HS-27A (cell line): ENCODE data around the gene DUS1L.
"Not testable (repeated sequence)": the region's sequence is repeated elsewhere in the genome, so short reads cannot be mapped to it uniquely, and the experiment has no call there.

Source experiments
- DNase-seq: peaks from one replicate; pipeline ENCODE4 v3.0.0-alpha.2; 2012; ENCODE audit warnings: low read depth, missing footprints

The DUS1L gene

GRCh38 chr17:82039695-82040299 lies 25.8 kb downstream of the DUS1L start:
- no peak for DNase-seq

GRCh38 chr17:82038796-82039409 lies 26.7 kb downstream of the DUS1L start:
- DNase-seq = not testable (repeated sequence)

- DNase-seq = no peak
Measured at GRCh38 chr17:82037889-82038195, 27.8 kb downstream of the DUS1L start.

- DNase-seq = no peak
Measured at GRCh38 chr17:82037092-82037888, 28.3 kb downstream of the DUS1L start, which contains the start of gene DCXR. DCXR (minus strand) TSS chr17:82037697; CDS start chr17:82037682, 15 bp downstream.

DNA sequence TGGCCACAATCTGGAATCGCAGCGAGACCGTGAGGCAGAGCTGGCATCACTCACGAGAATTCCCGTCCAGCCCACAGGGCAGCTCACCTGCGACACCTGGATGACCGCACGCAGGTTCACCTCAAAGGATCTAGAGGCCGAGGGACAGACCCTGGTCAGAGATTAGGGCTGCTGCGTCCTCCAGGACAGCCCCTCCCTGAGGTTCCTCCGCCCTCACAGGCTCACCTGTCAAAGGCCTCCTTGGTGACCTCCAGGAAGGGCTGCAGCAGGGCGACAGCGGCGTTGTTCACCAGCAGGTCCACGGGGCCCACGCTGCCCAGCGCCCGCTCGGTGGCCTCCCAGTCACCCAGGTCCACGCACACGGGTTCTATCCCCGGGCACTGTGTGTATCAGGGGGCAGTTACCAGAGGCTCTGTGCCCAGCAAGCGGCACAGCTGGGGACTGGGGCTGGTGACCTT lies 28.9 kb downstream of the DUS1L start:
- DNase-seq = no peak

DNA sequence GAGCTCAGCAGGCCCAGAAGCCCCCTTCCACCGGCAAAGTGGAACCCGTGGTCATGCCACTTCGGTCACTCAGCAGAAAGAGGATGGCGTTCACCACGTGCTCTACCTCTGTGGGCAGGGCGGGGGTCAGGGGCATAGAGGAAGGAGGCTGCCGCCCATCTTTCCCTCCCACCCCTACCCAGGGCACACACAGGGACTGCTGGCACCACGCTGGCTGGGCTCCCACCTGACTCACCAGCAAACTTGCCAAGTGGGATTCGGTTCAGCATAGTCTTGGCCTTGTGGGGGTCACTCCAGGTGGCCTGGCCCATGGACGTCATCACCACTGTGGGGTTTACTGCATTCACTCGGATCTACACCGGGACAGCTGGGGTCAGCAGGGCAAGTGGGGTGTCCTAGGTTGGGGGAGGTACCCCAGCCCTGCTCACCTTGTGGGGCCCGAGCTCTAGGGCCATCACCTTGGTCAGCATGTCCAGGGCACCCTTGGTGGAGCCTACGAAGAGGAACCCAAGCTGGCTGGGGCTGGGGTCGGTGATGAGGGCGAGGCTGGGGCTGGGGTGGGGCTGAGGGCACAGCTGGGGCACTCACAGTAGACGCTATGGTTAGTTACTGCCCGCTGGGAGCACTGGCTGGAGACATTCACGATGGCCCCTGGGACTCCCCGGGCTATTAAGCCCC lies 29.5 kb downstream of the DUS1L start:
- no peak for DNase-seq

- DNase-seq = no peak
Measured at GRCh38 chr17:82035488-82035887, 30.1 kb downstream of the DUS1L start.

- DNase-seq = no peak
Measured at GRCh38 chr17:82034371-82035011, 31.1 kb downstream of the DUS1L start.

- DNase-seq = no peak
Measured at GRCh38 chr17:82033359-82034085, 32.1 kb downstream of the DUS1L start.

DNA sequence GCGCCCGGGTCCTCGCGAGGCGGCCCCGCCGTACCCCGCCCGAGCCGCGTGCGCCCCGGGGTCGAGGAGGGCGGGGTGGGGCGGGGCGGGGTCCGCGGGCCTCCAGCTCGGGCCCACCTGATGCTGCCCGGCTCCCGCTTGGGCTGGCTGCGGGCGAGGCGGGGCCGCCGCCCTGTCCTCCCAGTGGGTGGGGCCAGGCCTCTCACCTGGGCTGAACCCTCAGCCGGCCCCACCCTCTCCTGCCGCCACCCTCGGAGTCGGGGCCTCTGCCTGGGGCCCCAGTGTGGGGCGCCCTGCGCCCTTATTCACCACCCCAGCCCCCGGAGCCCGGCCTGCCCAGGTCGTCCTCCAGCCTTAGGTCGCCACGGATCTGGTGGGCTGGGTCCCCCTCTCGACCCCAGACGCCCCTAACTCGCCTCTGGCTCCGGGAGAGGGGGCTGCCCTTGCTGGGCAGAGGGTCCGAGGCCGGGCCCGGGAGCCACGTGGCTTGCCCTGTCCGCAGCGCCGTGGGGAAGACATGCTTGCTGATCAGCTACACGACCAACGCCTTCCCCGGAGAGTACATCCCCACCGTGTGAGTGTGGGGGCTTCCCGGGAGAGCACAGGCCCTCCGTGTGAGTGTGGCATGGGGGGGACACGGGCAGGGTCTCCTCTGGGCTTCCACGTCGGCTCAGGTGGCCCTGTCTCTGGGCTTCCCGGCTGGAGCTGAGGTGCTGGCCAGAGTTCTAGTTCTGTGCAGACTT lies 33.5 kb downstream of the DUS1L start:
- no peak for DNase-seq

DNA sequence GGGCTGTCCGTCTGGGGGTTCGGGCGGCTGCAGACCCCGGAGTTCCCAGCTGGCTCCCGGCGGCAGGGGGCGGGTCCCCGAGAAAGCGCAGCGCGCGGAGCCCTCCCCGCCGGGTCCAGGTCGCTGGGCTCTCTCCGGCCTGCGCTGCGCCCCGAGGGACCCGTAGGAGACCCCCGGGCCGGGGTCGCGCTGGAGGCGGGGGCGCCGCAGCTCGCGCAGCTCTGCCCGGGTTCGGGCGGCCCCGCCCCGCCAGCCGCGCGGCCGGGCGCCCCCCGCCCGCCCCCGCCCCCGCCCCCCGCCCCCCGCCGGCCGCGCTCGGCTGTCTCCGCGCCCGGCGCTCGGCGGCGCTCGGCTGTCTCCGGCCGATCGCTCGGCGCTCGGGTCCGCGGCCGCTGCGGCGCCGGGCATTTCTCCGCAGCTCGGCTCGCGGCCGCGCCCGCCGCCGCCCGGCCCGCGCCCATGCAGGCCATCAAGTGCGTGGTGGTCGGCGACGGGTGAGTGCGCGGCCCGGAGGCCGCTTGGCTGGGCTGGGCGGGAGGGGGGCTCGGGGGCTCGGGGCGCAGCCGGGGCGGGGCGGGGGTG lies 34.2 kb downstream of the DUS1L start, which contains the start of gene RAC3:
RAC3 (plus strand) TSS at position 376 of the 582 bp plus-strand sequence; CDS start at position 460, 84 bp downstream.
- DNase-seq = no peak

DNA sequence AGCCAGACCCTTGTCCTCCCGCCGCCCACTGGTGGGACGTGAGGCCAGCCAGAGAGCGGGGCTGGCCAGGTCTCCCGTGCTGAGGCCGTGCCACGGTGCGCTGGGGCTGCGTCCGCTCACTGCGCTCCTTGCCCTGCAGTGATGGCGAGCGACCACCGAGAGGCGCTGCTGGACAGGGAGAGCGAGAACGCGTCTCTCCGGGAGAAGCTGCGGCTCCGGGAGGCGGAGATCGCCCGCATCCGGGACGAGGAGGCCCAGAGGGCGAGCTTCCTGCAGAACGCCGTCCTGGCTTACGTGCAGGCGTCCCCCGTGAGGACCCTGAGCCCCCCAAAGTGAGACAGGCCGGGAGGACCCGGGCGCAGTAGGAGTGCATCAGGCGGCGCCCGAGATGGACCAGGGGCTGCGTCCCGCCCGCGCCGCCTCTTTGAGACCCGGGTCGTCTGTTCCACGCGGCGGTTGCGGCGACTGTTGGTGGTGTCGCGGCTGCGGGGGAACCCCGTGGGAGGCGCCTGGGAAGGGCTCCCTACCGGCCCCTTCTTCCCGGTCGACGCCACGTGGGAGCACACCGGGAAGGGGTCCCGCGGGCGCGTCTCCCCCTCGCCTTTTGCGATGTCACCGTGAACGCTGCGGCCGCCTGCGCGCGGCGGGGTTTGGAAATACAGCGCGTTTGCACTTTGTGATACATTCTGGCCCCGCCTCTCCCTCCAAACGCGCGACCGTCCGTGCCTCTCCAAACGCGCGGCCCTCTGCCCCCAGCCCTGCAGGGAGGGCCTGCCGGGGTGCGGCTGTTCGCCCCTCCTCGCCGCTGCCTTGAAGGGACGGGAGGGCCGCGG lies 34.9 kb downstream of the DUS1L start:
- DNase-seq = no peak

GRCh38 chr17:82029990-82030469 lies 35.6 kb downstream of the DUS1L start:
- no peak for DNase-seq

- no peak for DNase-seq
Measured at GRCh38 chr17:82029391-82029790, 36.2 kb downstream of the DUS1L start.

GRCh38 chr17:82028966-82029365 lies 36.6 kb downstream of the DUS1L start:
- no peak for DNase-seq

DNA sequence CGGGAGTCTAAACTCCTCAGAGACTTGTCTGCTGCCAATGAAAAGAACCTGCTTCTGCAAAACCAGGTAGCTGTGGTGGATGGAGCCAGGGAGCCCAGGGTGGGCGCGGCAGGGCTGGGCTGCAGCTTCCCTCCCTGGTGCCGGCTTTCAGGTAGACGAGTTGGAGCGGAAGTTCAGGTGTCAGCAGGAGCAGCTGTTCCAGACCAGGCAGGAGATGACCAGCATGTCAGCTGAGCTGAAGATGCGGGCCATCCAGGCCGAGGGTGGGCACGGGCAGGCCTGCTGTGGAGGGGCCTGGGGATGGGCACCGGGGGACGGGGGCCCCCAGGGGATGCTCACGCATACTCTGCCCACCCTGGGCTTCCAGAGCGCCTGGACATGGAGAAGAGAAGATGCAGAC lies 37.4 kb downstream of the DUS1L start:
- DNase-seq = no peak

DNA sequence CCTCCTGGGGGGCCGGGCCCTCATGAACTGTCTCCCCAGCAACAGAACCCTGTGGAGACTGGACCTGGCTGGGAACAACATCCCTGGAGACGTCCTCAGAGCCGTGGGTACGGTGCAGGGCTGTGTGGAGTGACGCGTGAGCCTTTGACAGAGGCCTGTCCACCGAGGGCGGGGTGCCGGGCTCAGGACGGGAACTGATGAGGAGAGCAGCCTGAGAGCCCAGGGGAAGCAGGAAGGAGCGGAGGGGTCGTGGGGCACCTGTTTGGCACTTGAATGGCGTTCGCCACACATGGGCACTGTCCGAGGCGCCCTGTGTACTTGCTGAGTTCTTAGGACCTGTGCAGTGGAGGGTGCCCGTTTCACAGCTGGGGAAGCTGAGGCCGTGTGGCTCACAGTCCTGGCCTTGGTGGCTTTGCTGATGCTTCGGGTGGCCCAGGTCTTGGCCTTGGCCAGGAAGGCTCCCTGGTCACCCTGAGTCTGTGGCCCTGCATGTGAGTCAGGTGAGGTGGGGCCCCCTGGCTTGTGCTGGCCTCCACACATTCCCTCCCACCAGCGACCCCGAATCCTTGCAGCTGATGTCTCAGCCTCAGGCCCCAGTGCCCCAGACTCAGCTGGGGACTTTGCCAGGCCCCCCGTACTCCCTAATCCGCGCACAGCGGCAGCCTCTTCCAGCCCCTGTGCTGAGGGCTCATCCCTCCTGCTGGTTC lies 40.0 kb downstream of the DUS1L start:
- no peak for DNase-seq

DNA sequence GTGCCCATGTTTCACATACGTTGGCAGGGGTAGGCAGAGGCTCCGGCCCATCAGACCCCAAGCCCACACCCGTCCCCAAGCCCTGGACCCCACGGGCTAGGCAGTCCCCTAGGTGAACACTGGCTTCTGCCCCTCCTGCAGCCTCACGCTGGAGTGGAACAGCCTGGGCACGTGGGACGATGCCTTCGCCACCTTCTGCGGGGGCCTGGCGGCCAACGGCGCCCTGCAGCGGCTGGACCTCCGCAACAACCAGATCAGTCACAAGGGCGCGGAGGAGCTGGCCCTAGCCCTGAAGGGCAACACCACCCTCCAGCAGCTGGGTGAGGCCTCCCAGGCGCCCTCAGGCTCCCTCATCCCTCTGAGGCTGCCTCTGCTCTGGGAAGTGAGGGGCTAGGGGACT lies 40.7 kb downstream of the DUS1L start:
- DNase-seq = no peak
